A549 (cell line): ENCODE results near the gene GABBR2. TPM values are rescaled to one million over a fixed set of nuclear protein-coding genes. Genes with fewer than 3 reads are reported as not detected.

ENCODE experiments used
- ATAC-seq, 2 experiments: fragments of 200-7000 bp in 1 of 2; fragments of >200 bp in 1 of 2; cut with Nextera tagmentation in 1 of 2; cut with Tn5 transposase in 1 of 2; 3 replicates each; pipeline versions ENCODE4 v1.8.0 to v1.9.1; 2018 to 2020; ENCODE audit warnings: mild to moderate bottlenecking in 1 of 2, moderate library complexity in 1 of 2
- CTCF ChIA-PET: fragments of 300-600 bp; sonication (Branson Sonifier 250); formaldehyde crosslinking; extraction: SDS; loops from one replicate; lab custom pipeline; 2021; ENCODE audit warnings: antibody characterized with exemption, inconsistent platforms; lab: Yijun Ruan, JAX
- POLR2A ChIA-PET: fragments of 350-600 bp; formaldehyde crosslinking; extraction: SDS; loops from one replicate; lab custom pipeline; 2021; ENCODE audit warnings: antibody characterized with exemption, inconsistent platforms; lab: Yijun Ruan, JAX
- DNase-seq, 2 experiments: peaks; one replicate each; pipeline versions ENCODE4 v3.0.0 to v3.0.0-alpha.2; 2011 to 2016; ENCODE audit warnings: low read depth in 1 of 2, low spot score in 1 of 2
- FAIRE-seq: peaks from 2 replicates; lab custom pipeline; 2011; peaks lifted over from hg19 to GRCh38; lab: Jason Lieb, UNC
- H3K27ac ChIP-seq, 2 experiments: fragments of >200 bp; sonication (Bioruptor Twin); formaldehyde crosslinking; 3 replicates each; pipeline ENCODE4 v1.5.1; 2016 to 2017
- H3K4me1 ChIP-seq: fragments of >200 bp; sonication (Bioruptor Twin); formaldehyde crosslinking; 3 replicates; pipeline ENCODE4 v1.6.1; 2016
- H3K4me2 ChIP-seq: fragments of >200 bp; sonication (Bioruptor Twin); formaldehyde crosslinking; 3 replicates; pipeline ENCODE4 v1.6.1; 2016
- H3K4me3 ChIP-seq: fragments of >200 bp; sonication (Bioruptor Twin); formaldehyde crosslinking; 3 replicates; pipeline ENCODE4 v1.5.1; 2016
- H3K9me3 ChIP-seq: fragments of >200 bp; sonication (Bioruptor Twin); formaldehyde crosslinking; 3 replicates; pipeline ENCODE4 v1.6.1; 2016
- CHD4 ChIP-seq: fragments of 200-600 bp; sonication (generic); IDR thresholded peaks from 2 replicates; pipeline ENCODE4 v1.6.1; 2016; ENCODE audit warnings: antibody characterized with exemption, mild to moderate bottlenecking, borderline replicate concordance
- CTCF ChIP-seq: fragments of >200 bp; sonication (Bioruptor Twin); formaldehyde crosslinking; IDR thresholded peaks from 3 replicates; pipeline ENCODE4 v1.5.1; 2016
- EHF ChIP-seq: fragments of 250-450 bp; sonication (Bioruptor Pico); IDR thresholded peaks from 2 replicates; pipeline ENCODE4 v1.5.0; 2020; ENCODE audit warnings: mild to moderate bottlenecking
- ELK1 ChIP-seq: fragments of 150-350 bp; IDR thresholded peaks from 2 replicates; pipeline ENCODE4 v1.6.1; 2014; ENCODE audit warnings: low read depth, mild to moderate bottlenecking, low read length
- EP300 ChIP-seq, 2 experiments: fragments of >200 bp; sonication (Bioruptor Twin); formaldehyde crosslinking; IDR thresholded peaks; 2 replicates in 1 of 2; 3 replicates in 1 of 2; pipeline ENCODE4 v1.6.1; 2016 to 2017
- FOSL2 ChIP-seq, 2 experiments: fragments of 450-650 bp in 1 of 2; fragments of >200 bp in 1 of 2; sonication (Bioruptor Twin) in 1 of 2; formaldehyde crosslinking; IDR thresholded peaks; 2 replicates each; pipeline versions ENCODE4 v1.5.0 to v1.6.1; 2016 to 2020; ENCODE audit warnings: mild to moderate bottlenecking in 1 of 2, moderate library complexity in 1 of 2
- GATA3 ChIP-seq: IDR thresholded peaks from 2 replicates; pipeline ENCODE4 v1.6.1; 2012; ENCODE audit warnings: borderline replicate concordance
- HES2 ChIP-seq: fragments of >200 bp; sonication (Bioruptor Twin); formaldehyde crosslinking; IDR thresholded peaks from 2 replicates; pipeline ENCODE4 v1.6.1; 2016
- HEYL ChIP-seq: fragments of 250-450 bp; sonication (Bioruptor Pico); IDR thresholded peaks from 2 replicates; pipeline ENCODE4 v1.8.0; 2021; ENCODE audit warnings: mild to moderate bottlenecking, moderate library complexity
- HOXB5 ChIP-seq: fragments of 250-450 bp; sonication (Bioruptor Pico); IDR thresholded peaks from 2 replicates; pipeline ENCODE4 v1.5.0; 2020; ENCODE audit warnings: mild to moderate bottlenecking, moderate library complexity
- JUN ChIP-seq, 2 experiments: fragments of >200 bp; sonication (Bioruptor Twin); formaldehyde crosslinking; IDR thresholded peaks; 2 replicates in 1 of 2; 3 replicates in 1 of 2; pipeline ENCODE4 v1.6.1; 2016 to 2017
- JUNB ChIP-seq: fragments of >200 bp; sonication (Bioruptor Twin); formaldehyde crosslinking; IDR thresholded peaks from 2 replicates; pipeline ENCODE4 v1.6.1; 2016
- KDM1A ChIP-seq: fragments of 200-600 bp; sonication (generic); IDR thresholded peaks from 2 replicates; pipeline ENCODE4 v1.6.1; 2016; ENCODE audit warnings: low read depth, mild to moderate bottlenecking
- KDM5A ChIP-seq: fragments of 200-600 bp; sonication (generic); IDR thresholded peaks from 2 replicates; pipeline ENCODE4 v1.6.1; 2016; ENCODE audit warnings: antibody characterized with exemption, mild to moderate bottlenecking
- MAX ChIP-seq: IDR thresholded peaks from 2 replicates; pipeline ENCODE4 v1.6.1; 2012
- MAZ ChIP-seq: fragments of 150-350 bp; IDR thresholded peaks from 2 replicates; pipeline ENCODE4 v1.6.1; 2014; ENCODE audit warnings: antibody characterized with exemption, low read depth, low read length, borderline replicate concordance
- MYC ChIP-seq: IDR thresholded peaks from 2 replicates; pipeline ENCODE4 v1.6.1; 2012; ENCODE audit warnings: mild to moderate bottlenecking, inconsistent platforms, low read length, improper control_type of control experiment, borderline replicate concordance
- NFE2L2 ChIP-seq: fragments of 150-350 bp; conservative IDR thresholded peaks from 2 replicates; pipeline ENCODE4 v1.6.1; 2014; ENCODE audit warnings: low read length
- NR3C1 ChIP-seq: fragments of >200 bp; sonication (Bioruptor Twin); formaldehyde crosslinking; IDR thresholded peaks from 3 replicates; pipeline ENCODE4 v1.6.1; 2017
- POLR2A ChIP-seq: IDR thresholded peaks from 2 replicates; pipeline ENCODE4 v1.6.1; 2012; ENCODE audit warnings: mild to moderate bottlenecking, low read length
- POLR2AphosphoS2 ChIP-seq: conservative IDR thresholded peaks from 2 replicates; pipeline ENCODE4 v1.6.1; 2012; ENCODE audit warnings: low read length, improper control_type of control experiment, inconsistent platforms
- RAD21 ChIP-seq, 2 experiments: fragments of >200 bp in 1 of 2; sonication (Bioruptor Twin) in 1 of 2; formaldehyde crosslinking in 1 of 2; IDR thresholded peaks in 1 of 2; conservative IDR thresholded peaks in 1 of 2; 2 replicates in 1 of 2; 3 replicates in 1 of 2; pipeline ENCODE4 v1.6.1; 2012 to 2018; ENCODE audit warnings: inconsistent platforms in 1 of 2
- RARB ChIP-seq: fragments of 250-450 bp; sonication (Bioruptor Pico); IDR thresholded peaks from 2 replicates; pipeline ENCODE4 v1.8.0; 2021; ENCODE audit warnings: mild to moderate bottlenecking, moderate library complexity
- RFX5 ChIP-seq: fragments of 450-650 bp; IDR thresholded peaks from 2 replicates; pipeline ENCODE4 v1.7.1; 2014; ENCODE audit warnings: antibody characterized with exemption, mild to moderate bottlenecking, moderate library complexity
- RNF2 ChIP-seq: fragments of 200-600 bp; sonication (generic); IDR thresholded peaks from 2 replicates; pipeline ENCODE4 v1.6.1; 2016; ENCODE audit warnings: low read depth, mild to moderate bottlenecking, antibody characterized with exemption, moderate library complexity, borderline replicate concordance
- SMC3 ChIP-seq: fragments of >200 bp; sonication (Bioruptor Twin); formaldehyde crosslinking; IDR thresholded peaks from 3 replicates; pipeline ENCODE4 v1.6.1; 2018; ENCODE audit warnings: inconsistent platforms
- SREBF2 ChIP-seq: fragments of 450-650 bp; IDR thresholded peaks from 2 replicates; pipeline ENCODE4 v1.6.1; 2014; ENCODE audit warnings: mild to moderate bottlenecking, moderate library complexity
- TP53 ChIP-seq: fragments of 250-450 bp; sonication (Bioruptor Pico); IDR thresholded peaks from 2 replicates; pipeline ENCODE4 v1.5.0; 2021; ENCODE audit warnings: mild to moderate bottlenecking, moderate library complexity
- USF2 ChIP-seq: fragments of 450-650 bp; IDR thresholded peaks from 2 replicates; pipeline ENCODE4 v1.6.1; 2014; ENCODE audit warnings: antibody characterized with exemption
- ZC3H11A ChIP-seq: fragments of 450-650 bp; IDR thresholded peaks from 2 replicates; pipeline ENCODE4 v1.6.1; 2014; ENCODE audit warnings: antibody characterized with exemption, mild to moderate bottlenecking
- ZNF302 ChIP-seq: fragments of 250-450 bp; sonication (Bioruptor Pico); IDR thresholded peaks from 2 replicates; pipeline ENCODE4 v1.9.0; 2021; ENCODE audit warnings: inconsistent platforms, mild to moderate bottlenecking, moderate library complexity
- WGBS: methylation state at CpG from one replicate; pipeline ENCODE4 v1.1.6; 2017; ENCODE audit errors: missing lambda C conversion rate; 5-methylcytosine and 5-hydroxymethylcytosine counted together
- polyA plus RNA-seq, 4 experiments: library from polyadenylated mRNA; depleted of rRNA in 3 of 4; stranded (reverse); fragments of >200 nt; fragmentation: RNase III in 1 of 4; extraction: RNeasy Plus Mini Kit Qiagen cat#74134 plus additional on column Dnase treatment in 1 of 4; gene quantifications; 2 replicates in 3 of 4; 3 replicates in 1 of 4; pipeline ENCODE4 v1.2.3, GENCODE V29; 2011 to 2017

Gene GABBR2
- polyA plus RNA-seq, 2 of the 4 experiments (the other 2 are of a cell fraction) = 0.08 to 0.57 TPM

- POLR2A ChIA-PET = no interaction called here
Observed at GRCh38 chr9:98328770-98329169, 380.0 kb downstream of the GABBR2 start.

GRCh38 chr9:98328141-98328540 is 380.6 kb downstream of the GABBR2 start:
- ATAC-seq (no peak), DNase-seq (no peak), FAIRE-seq (no peak)
- ChIA-PET POLR2A (no interaction called here), CTCF (interaction anchor here (0.9 to 7.8 kb wide), 3 partner anchors 13 to 450 kb away, joined by 3 to 56 read pairs (median 3); no protein-coding TSS in a partner anchor)
- WGBS = 69% methylated on average over 7 of the region's 7 CpGs
- Histone ChIP-seq H3K4me1 (no peaks in the 10 kb centered on the region), H3K4me2 (no peak overlapping the region), H3K27ac (no peak overlapping the region), H3K9me3 (no peaks in the 10 kb centered on the region), H3K4me3 (no peak overlapping the region)
- no peak for TF ChIP-seq HOXB5 (CRISPR knock-in tag)
- no peak for TF ChIP-seq POLR2AphosphoS2
- no peak for TF ChIP-seq GATA3
- TF ChIP-seq FOSL2 (IDR thresholded peaks at IDR 0.05) = no peak
- TF ChIP-seq FOSL2 (CRISPR knock-in tag; IDR thresholded peaks at IDR 0.05) = no peak
- no peak for TF ChIP-seq CTCF
- TF ChIP-seq POLR2A = no peak
- no peak for TF ChIP-seq EHF (CRISPR knock-in tag)
- no peak for TF ChIP-seq JUNB
- no peak for TF ChIP-seq RFX5
- no peak for TF ChIP-seq HES2
- TF ChIP-seq RAD21 (conservative IDR thresholded peaks at IDR 0.05 in 1 of 2, IDR thresholded peaks at IDR 0.05 in 1 of 2) = no peak
- TF ChIP-seq KDM1A = no peak
- TF ChIP-seq, all 56 proteins: peak for 0

More at GRCh38 chr9:98328770-98329169, 380.0 kb downstream of the GABBR2 start:
- CTCF ChIA-PET = interaction anchor here (0.8 to 7.8 kb wide), 3 partner anchors 14 to 449 kb away, joined by 3 to 56 read pairs (median 3); no protein-coding TSS in a partner anchor
- H3K27ac ChIP-seq = no peak overlapping the region
- no peak overlapping the region for H3K4me3 ChIP-seq
- DNase-seq (no peak), FAIRE-seq (no peak), ATAC-seq (no peak)
- no peaks in the 10 kb centered on the region for H3K4me1 ChIP-seq
- 4% methylated on average over 4 of the region's 4 CpGs for WGBS
- no peak overlapping the region for H3K4me2 ChIP-seq
- H3K9me3 ChIP-seq = no peaks in the 10 kb centered on the region
- no peak for TF ChIP-seq RNF2
- TF ChIP-seq USF2 = no peak
- TF ChIP-seq TP53 = no peak
- no peak for TF ChIP-seq KDM1A
- TF ChIP-seq NFE2L2 = no peak
- TF ChIP-seq ELK1 = no peak
- TF ChIP-seq SREBF2 = no peak
- TF ChIP-seq HOXB5 (CRISPR knock-in tag) = no peak
- TF ChIP-seq KDM5A = no peak
- no peak for TF ChIP-seq CHD4

- TF ChIP-seq ZC3H11A (no peak), ZNF302 (CRISPR knock-in tag) (no peak), RARB (CRISPR knock-in tag) (no peak), SREBF2 (no peak), ELK1 (no peak), MAZ (no peak), HEYL (CRISPR knock-in tag) (no peak), NR3C1 (no peak), JUN (IDR thresholded peaks at IDR 0.05) (no peak), SMC3 (no peak), MAX (no peak), GATA3 (no peak), TP53 (no peak), KDM5A (no peak), POLR2A (no peak), MYC (no peak), EHF (CRISPR knock-in tag) (no peak), POLR2AphosphoS2 (no peak), EP300 (IDR thresholded peaks at IDR 0.05) (no peak)
Observed at GRCh38 chr9:98327249-98327561, 381.5 kb downstream of the GABBR2 start.

More at GRCh38 chr9:98327249-98327561, 381.5 kb downstream of the GABBR2 start:
- H3K4me1 ChIP-seq = no peaks in the 10 kb centered on the region
- no peak overlapping the region for H3K27ac ChIP-seq
- H3K4me3 ChIP-seq = no peak overlapping the region
- ChIA-PET CTCF (interaction anchor here (0.6 to 7.8 kb wide), 5 partner anchors 12 to 470 kb away, joined by 3 to 56 read pairs (median 4); no protein-coding TSS in a partner anchor), POLR2A (no interaction called here)
- DNase-seq (no peak), ATAC-seq (no peak), FAIRE-seq (no peak)
- no peaks in the 10 kb centered on the region for H3K9me3 ChIP-seq
- WGBS = 77% methylated on average over 4 of the region's 4 CpGs
- no peak overlapping the region for H3K4me2 ChIP-seq
